GM11168 (cell line): ENCODE data around the gene NUP210L.

Experiments
- in situ Hi-C: fragments of 300-500 bp; cut with MboI; formaldehyde crosslinking; loops from one replicate; pipeline ENCODE4 v1.12.0; 2022; ENCODE audit warnings: low sequenced_read_pairs; ENCODE audit not compliant: unreplicated experiment

The NUP210L gene

GRCh38 chr1:153953859-153954365, 201.0 kb downstream of the NUP210L start:
- in situ Hi-C loops, result no loop called here

GRCh38 chr1:153951801-153952200, 203.1 kb downstream of the NUP210L start:
- in situ Hi-C loops, result no loop called here

DNA sequence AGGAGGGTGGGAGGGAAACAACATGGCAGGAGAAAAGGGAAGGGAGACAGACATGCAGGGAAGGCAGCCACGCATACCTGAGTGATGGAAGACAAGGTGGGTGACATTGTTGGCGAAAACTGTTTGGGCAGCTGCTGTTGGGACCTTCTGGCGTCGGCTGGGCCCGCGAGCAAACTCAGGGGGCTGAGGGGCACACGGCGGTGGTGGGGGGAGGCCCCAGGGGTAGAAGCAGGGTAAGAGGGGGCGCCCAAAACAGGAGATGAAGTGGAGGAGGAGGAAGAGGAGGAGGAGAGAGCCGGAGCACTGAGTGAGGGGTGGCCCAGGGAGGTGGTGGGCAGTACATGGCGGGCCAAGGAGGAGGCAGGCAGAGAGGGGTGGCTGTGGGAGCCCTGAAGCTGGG, 203.7 kb downstream of the NUP210L start:
- in situ Hi-C loops, result no loop called here

DNA sequence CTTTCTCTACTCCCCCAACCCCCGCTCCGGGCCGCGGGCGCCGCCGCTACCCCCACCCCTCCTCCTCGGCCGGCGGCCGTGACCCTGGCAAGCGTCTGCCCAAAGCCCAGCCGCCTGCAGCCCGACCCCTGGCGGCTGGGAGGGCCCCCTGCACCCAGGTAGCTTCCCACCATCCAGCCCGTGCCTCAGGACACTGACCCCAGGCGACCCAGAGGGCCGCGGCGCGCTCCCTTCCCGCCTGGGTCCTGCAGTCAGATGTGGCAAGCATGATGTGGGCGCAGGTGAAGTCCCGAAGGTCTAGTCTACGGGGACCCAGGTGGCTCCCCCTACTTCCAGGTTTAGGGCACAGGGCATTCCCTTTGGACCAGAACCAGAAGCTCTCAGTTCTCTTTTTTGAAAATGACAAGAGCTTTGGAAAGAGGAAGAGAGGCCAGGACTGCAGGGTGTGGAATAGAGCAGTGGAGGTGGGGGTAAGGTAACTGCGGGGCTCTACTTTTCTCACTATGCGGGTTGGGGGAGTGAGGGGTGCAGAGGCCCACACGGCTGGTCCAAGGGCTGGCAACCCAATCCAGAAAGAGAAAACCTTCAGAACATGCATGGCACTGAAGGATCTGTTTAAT, 208.1 kb downstream of the NUP210L start, which contains the start of gene DENND4B:
Gene DENND4B (minus strand): TSS at position 97 of the 620 bp plus-strand sequence. CDS start 2,344 bp downstream, outside the sequence.
- in situ Hi-C loops, result no loop called here

GRCh38 chr1:153945795-153946621, 208.9 kb downstream of the NUP210L start:
- in situ Hi-C loops, result no loop called here

GRCh38 chr1:153945131-153945794, 209.6 kb downstream of the NUP210L start:
- in situ Hi-C loops, result no loop called here

DNA sequence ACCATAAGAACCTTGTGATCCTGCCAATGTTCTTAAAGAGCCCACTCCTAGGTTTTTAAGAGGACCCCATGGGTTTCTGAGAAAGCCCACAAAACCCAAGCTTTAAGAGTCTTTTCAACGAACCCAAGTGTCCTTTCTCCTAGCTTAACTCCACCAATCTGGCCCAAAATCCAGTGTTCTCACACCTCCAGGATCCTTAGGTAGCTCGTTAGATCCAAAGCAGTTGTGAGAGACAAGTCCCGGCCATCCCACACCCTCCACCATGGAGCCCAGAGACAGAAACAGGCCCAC, 210.1 kb downstream of the NUP210L start:
- in situ Hi-C loops, result no loop called here

DNA sequence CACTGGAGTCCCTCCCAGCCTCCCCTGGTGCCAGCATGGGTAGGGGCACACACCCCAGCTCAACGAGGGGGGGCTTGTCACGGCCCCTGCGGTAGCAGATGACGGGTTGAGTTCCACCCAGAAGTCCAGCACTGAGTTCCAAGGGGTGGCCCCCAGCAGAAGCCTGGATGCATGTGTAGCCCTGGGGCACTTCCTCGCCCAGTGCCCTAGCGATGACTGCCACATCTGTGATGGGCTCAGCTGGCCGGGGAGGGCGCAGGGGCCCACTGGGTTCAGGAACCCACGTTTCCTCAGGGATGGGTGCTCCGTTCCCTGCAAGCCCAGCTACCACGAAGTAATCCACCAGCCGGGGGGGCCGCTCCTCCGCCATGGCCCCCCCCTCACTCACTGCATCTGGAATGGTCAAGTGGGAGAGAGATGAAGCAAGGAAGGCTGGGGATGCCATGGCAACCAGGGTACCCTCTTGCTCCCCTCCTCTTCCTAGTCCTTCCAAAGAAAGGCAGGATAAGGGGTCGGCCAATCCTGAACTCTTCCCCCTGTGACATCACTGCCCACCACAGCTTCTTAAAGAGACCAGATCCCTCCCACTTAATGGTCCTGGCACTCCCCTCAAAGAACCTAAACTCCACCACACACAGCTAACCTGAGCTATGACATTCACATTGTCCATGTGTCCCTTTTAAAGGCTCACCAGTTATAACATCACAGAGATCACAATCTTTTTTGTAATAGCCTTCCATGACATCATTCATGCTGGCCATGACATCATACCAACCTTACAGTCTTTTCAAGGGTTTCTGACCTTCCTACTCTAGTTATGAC, 210.7 kb downstream of the NUP210L start:
- in situ Hi-C loops, result no loop called here

DNA sequence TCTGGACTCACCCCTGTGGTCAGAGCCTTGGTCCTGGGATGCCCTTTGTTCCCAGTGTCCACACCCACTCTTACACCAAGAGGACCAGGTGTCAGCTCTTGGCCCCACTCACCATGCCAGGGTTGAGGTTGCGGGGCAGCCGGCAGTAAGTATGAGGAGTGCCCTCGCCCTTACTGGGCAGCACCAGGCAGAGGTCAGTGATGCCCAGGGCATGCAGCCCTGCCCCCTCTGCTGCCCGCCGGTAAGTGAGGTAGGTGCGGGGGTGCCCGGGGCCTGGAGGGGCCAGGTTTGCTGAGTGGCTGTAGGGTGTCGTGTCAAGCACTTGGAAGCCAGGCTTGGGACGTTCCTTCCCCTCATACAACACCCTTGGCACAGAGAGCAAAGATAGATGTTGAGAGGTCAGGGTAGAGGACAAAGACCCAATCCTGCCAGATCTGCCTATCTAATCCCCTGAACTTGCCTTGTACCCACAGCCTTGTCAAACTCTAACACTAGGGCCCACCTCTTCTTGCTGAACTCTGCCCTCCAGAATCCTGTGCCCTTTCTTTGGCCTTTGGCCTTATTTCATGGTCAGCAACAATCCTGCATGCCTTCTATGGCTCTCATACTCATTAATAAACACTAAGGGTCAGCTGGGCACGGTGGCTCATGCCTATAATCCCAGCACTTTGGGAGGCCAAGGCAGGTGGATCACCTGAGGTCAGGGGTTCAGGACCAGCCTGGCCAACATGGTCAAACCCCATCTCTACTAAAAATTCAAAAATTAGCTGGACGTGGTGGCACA, 211.9 kb downstream of the NUP210L start:
- in situ Hi-C loops, result no loop called here
